Ovary (tissue), 9 donors: ENCODE results near the gene MACROH2A2. TPM values are rescaled to one million over a fixed set of nuclear protein-coding genes. Genes with fewer than 3 reads are reported as not detected.

Experiments used
- DNase-seq, 5 donors: peaks; one replicate each; pipeline ENCODE4 v3.0.0-alpha.2; 2019 to 2020
- H3K27ac ChIP-seq, 2 donors: fragments of 200-600 bp; one replicate each; pipeline versions ENCODE4 v1.5.1 to v1.8.0; 2019 to 2022
- H3K27me3 ChIP-seq: fragments of 200-600 bp; one replicate; pipeline ENCODE4 v1.8.0; 2022
- H3K36me3 ChIP-seq: fragments of 200-600 bp; sonication (generic); one replicate; pipeline ENCODE4 v1.5.1; 2019
- H3K4me1 ChIP-seq: one replicate; pipeline ENCODE4 v1.8.1; 2013; ENCODE audit warnings: mild to moderate bottlenecking, moderate library complexity; ENCODE audit not compliant: insufficient read depth
- H3K4me3 ChIP-seq: fragments of 200-600 bp; sonication (generic); one replicate; pipeline ENCODE4 v1.5.1; 2017
- H3K9me3 ChIP-seq, 2 donors: fragments of 200-600 bp in 1 of 2; sonication (generic) in 1 of 2; one replicate each; pipeline versions ENCODE4 v1.5.1 to v1.8.1; 2013 to 2019; ENCODE audit warnings: mild to moderate bottlenecking in 1 of 2, moderate library complexity in 1 of 2
- CTCF ChIP-seq, 3 donors: fragments of 450-650 bp in 2 of 3; fragments of 200-600 bp in 1 of 3; IDR thresholded peaks; one replicate each; pipeline versions ENCODE4 v1.5.1 to v1.8.0; 2016 to 2022; ENCODE audit warnings: antibody characterized with exemption in 3 of 3, mild to moderate bottlenecking in 1 of 3
- EP300 ChIP-seq: sonication (generic); formaldehyde crosslinking; IDR thresholded peaks from one replicate; pipeline ENCODE4 v1.6.1; 2017; ENCODE audit warnings: antibody characterized with exemption
- POLR2A ChIP-seq: fragments of 450-650 bp; IDR thresholded peaks from one replicate; pipeline ENCODE4 v1.6.1; 2017; ENCODE audit warnings: antibody characterized with exemption, mild to moderate bottlenecking, moderate library complexity
- whole genome bisulfite sequencing, 3 donors: extraction: QIAGEN DNeasy Blood & Tissue Kit in 1 of 3; methylation state at CpG; one replicate each; pipeline versions ENCODE4 v1.1.5 to v1.1.7; 2013 to 2017; 5-methylcytosine and 5-hydroxymethylcytosine counted together
- intact Hi-C, 4 donors: fragments of 100-400 bp; cut with DNase I; formaldehyde crosslinking; loops; one replicate each; pipeline versions ENCODE4 v1.11.0 to v1.15.1; 2022 to 2023
- polyA plus RNA-seq, 2 donors: library from polyadenylated mRNA; stranded (reverse); fragments of 200-250 nt in 1 of 2; fragments of 350-450 nt in 1 of 2; fragmentation: Illumina TruSeq in 1 of 2; extraction: RNeasy Lipid Tissue Mini Kit (QIAGEN cat#74804) in 1 of 2; gene quantifications; one replicate each; pipeline ENCODE4 v1.2.3, GENCODE V29; 2013 to 2014
- total RNA-seq, 7 donors: library from RNA; depleted of rRNA in 2 of 7; stranded (reverse); fragments of >200 nt in 2 of 7; fragmentation: NEBNext Ultra II Directional in 3 of 7; extraction: Animal tissue kit (Norgen Biotek cat#: 25700) in 3 of 7; gene quantifications; one replicate each; pipeline versions ENCODE4 v1.1.0 to v1.2.4, GENCODE V29; 2016 to 2023
- donor health status: DM: no; HTN: no; CAD: no; lungs with moderate emphysema.
- donor health status: DM: no; HTN: no; CAD: no.
- donor health status: Bipolar disorder and iron deficiency.
- donor health status: DM: yes; HTN: yes; CAD: no.
- donor health status: DM: no; HTN: no; CAD: no.
- donor health status: DM: yes; HTN: yes; CAD: no.

MACROH2A2 gene
- total and polyA plus RNA-seq, 9 donors = 6.3 to 24.6 (median 19.3) TPM

- Histone ChIP-seq H3K9me3 (no peaks in the 10 kb centered on the region), H3K4me3 (no peak overlapping the region), H3K4me1 (peaks cover 3% of the 10 kb centered on the region), H3K27ac (no peak overlapping the region), H3K36me3 (no peaks in the 10 kb centered on the region), H3K27me3 (no peaks in the 10 kb centered on the region)
- intact Hi-C loops = no loop called here
- 85 to 91% (median 87%) methylated on average over 3 of the region's 3 CpGs for whole genome bisulfite sequencing, 3 donors
- no peak for DNase-seq
- TF ChIP-seq CTCF (IDR thresholded peaks at IDR 0.05) = no peak
- TF ChIP-seq POLR2A = no peak
- TF ChIP-seq EP300 = no peak
These were observed 82.4 kb downstream of the MACROH2A2 start for GRCh38 chr10:70135046-70135445.

GRCh38 chr10:70135684-70136083 lies 83.0 kb downstream of the MACROH2A2 start:
- Histone ChIP-seq H3K27ac (no peak overlapping the region), H3K4me3 (no peak overlapping the region), H3K4me1 (peaks cover 3% of the 10 kb centered on the region), H3K36me3 (no peaks in the 10 kb centered on the region), H3K27me3 (no peaks in the 10 kb centered on the region), H3K9me3 (no peaks in the 10 kb centered on the region)
- intact Hi-C loops = no loop called here
- TF ChIP-seq POLR2A (no peak), EP300 (no peak), CTCF (IDR thresholded peaks at IDR 0.05) (no peak)
- 71 to 82% (median 77%) methylated on average over 7 of the region's 7 CpGs for WGBS, 3 donors
- DNase-seq = no peak

GRCh38 chr10:70137135-70137534 lies 84.5 kb downstream of the MACROH2A2 start:
- Histone ChIP-seq H3K27ac (no peak overlapping the region), H3K27me3 (no peaks in the 10 kb centered on the region), H3K4me3 (no peak overlapping the region), H3K36me3 (no peaks in the 10 kb centered on the region), H3K4me1 (no peaks in the 10 kb centered on the region), H3K9me3 (no peaks in the 10 kb centered on the region)
- no peak for DNase-seq
- intact Hi-C loops = no loop called here
- no peak for TF ChIP-seq EP300
- no peak for TF ChIP-seq POLR2A
- TF ChIP-seq CTCF (IDR thresholded peaks at IDR 0.05) = no peak
- WGBS, 3 donors = 76 to 83% (median 80%) methylated on average over 9 of the region's 9 CpGs

GRCh38 chr10:70137927-70138883 lies 85.6 kb downstream of the MACROH2A2 start:
- 88 to 95% (median 95%) methylated on average over 14 of the region's 14 CpGs for WGBS, 3 donors
- TF ChIP-seq EP300 = no peak
- TF ChIP-seq POLR2A = no peak
- TF ChIP-seq CTCF (IDR thresholded peaks at IDR 0.05) = no peak
- H3K36me3 ChIP-seq = no peaks in the 10 kb centered on the region
- DNase-seq = no peak
- H3K9me3 ChIP-seq = no peaks in the 10 kb centered on the region
- H3K4me3 ChIP-seq = no peak overlapping the region
- H3K27ac ChIP-seq = no peak overlapping the region
- intact Hi-C loops = no loop called here
- H3K27me3 ChIP-seq = no peaks in the 10 kb centered on the region
- no peaks in the 10 kb centered on the region for H3K4me1 ChIP-seq
